GM03348 (cell line): Measurements from ENCODE around the gene LPP.

ENCODE experiments used
- DNase-seq: peaks from one replicate; pipeline ENCODE4 v3.0.0; 2012; ENCODE audit warnings: low spot score

Gene LPP

DNA sequence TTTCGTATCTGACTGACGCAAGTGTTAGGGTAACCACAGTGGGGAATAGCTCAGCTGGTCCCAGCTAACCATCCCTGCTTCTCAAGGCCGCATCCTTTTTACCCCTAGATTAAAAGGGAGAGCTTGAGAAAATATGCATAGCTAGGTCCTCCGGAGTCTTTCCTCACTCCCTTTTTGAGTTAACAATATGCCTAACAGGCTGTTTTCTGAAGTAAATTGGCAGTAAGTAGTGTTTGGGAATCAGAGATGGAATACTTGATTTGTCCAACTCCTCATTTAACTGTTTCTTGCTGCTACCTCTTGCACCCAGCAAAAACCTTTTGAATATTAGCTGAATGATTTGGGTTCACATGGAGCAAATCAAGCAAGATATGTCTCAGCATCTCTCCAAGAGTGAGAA is 326.1 kb downstream of the LPP start:
- DNase-seq: no peak

DNA sequence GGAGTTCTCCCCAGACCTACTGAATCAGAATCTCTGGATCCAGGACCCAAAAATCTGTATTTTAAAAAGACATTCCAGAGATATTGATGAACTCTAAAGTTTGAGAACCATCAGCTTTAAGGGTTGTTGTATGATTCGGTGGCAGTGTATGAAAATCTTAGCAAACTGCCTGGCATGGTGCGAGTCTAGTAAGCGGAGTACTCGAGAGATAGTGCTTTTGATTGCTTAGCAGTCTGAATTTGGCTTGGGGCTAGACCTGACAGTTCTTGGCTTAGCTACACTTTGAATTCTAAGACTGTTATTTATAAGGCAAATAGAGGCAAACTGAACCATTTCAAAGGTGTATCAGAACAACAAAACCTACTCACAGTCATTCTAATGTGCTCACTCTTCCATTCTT is 329.0 kb downstream of the LPP start:
- DNase-seq: no peak

DNA sequence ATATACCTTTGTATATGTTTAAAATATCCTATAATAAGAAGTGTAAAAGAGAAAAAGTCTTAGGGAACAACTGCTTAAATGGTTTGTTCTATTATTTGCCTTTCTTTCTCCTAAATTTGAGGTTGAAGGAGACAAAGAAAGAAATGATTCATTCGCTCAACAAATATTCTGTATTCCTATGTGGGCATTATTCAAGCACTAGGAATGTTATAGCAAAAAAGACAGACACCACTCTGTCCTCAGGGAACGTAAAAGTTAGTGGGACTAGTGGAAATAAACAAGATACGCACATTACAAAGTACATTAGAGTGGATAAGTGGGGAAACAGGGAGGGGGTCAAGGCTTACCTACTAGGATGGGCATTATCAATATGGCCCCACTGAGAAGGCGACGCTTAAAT is 332.2 kb downstream of the LPP start:
- DNase-seq: peak; percentile 42

DNA sequence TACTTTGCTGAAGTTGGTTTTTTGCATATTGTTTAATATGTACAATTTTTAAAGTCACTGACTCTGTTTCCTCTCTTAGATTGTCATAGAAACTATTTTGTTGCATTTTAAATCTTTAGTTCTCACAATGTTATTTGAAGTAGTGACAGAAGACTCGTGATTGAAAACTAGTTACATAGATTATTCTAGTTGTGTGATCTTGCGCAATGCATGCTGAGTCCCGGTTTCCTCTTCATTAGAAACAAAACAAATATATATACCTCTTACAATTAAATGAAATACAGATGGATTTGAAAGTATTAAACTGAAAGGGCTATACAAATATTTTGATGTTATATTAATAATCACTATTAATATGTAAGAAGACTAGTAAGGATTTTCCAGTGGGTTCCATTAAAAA is 333.0 kb downstream of the LPP start:
- DNase-seq: no peak

DNA sequence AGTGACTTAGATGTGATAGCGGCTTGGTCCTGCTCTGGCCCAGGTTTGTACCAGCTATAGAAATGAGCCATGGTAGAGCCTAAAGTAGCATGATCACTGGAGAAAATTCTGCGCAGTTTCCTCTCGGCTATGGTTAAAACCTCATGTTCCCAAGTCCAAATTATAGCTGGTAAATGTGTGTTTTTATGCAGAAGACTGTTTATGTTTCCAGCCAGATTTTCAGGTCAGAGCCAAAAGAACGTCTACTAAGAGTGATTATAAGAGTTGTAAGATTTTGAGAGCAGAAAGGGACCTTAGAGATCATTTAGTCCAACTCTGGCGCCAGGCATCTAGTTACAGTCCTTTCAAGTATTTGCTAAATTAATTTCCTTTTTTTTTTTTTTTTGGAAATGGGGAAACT is 333.7 kb downstream of the LPP start:
- no peak for DNase-seq

DNA sequence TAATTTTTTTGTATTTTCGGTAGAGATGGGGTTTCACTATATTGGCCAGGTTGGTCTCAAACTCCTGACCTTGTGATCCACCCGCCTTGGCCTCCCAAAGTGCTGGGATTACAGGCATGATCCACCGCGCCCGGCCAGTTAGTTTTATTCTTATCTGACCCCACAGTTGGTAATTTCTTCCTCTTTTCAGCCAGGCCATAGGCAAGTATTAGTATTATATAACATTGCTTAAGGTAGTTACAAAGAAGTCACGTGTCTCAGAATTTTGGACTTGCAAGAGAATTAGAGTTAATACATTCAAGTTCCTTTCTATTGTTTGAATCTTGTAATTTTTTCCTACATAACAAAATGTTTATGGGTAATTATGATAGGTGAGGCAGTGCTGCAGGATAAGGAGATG is 334.8 kb downstream of the LPP start:
- DNase-seq: no peak

DNA sequence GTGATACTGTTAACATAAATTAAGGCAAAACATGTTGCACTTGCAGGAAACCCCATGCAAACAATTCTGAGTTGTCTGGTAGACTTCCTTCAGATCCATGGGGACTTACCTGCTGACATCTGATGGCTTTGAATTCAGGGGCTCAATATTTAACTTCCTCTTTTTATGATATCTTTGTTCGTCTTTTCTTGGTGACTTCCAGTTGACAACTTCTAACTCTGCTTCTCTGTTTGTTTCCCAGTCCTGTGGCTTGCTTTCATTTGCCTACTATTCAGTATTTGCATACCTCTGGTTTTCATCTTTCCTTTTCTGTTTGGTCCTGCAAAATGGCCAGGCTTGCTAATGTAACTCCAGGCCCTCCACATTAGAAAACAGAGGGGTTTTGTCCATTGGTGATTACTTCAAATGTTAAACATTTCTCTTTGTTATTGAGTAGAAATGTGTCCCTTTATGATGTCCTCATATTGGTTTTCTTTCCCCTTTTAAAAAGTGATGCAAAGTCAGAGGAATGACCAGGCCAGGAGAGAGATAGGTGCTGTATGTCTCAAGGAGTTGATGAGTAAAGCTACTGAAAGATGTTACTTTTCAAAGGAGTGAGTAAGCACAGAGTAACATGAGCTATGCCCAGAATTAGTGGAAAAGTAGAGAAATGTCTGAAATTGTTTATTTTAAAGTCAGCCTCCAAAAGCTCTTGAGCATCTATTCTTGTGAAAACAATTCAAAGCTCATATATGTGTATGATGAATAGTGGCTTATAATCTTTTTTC is 335.9 kb downstream of the LPP start:
- DNase-seq: peak; percentile 52

DNA sequence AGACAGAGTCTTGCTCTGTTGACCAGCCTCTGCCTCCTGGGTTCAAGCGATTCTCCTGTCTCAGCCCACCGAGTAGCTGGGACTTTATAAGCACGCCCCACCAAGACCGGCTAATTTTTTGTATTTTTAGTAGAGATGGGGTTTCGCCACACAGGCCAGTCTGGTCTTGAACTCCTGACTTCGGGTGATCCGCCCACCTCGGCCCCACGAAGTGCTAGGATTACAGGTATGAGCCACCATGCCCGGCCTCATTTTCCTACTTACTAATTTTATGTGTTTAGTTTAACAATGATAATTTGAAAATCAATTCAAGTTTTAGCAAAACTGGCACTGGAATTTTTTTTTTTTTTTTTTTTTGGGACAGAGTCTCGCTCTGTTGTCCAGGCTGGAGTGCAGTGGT is 336.5 kb downstream of the LPP start:
- DNase-seq: no peak

DNA sequence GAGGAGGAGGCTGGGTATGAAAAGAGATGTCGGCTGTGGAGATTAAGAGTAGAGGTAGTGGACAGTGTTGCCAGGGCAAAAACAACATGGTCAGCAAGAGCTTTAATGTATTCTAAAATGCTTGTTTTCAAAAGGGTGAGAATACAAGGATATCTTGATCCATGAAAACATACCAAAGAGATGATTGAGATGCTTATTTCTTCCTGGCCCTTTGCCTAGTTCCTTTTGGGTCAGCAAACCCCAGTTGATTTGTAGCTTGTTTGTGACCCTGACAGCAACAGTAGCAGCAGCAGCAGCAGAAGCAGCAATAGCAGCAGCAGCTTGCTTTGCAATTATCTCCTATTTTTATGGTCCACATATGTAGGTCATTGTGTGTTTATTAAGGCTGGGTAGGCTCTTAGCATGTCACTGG is 337.3 kb downstream of the LPP start:
- peak; percentile 33 for DNase-seq

DNA sequence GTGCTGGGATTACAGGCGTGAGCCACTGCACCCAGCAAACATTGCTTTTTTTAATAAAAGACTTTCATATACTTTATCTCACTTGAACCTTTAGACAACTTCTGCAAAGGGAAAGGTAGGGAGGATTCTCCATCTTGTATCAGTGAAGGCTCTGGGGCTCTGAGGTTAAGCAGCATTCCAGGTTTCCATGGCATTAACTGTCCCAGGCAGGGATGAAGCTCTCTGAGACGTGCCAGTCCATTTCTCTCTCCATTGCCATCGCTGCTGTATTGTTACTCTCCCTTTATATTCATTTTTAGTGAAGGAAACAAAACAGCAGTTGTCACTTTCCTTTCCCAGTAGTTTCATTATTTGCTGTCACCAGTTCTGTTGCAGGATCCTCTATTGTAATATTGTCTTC is 342.4 kb downstream of the LPP start:
- DNase-seq: no peak

DNA sequence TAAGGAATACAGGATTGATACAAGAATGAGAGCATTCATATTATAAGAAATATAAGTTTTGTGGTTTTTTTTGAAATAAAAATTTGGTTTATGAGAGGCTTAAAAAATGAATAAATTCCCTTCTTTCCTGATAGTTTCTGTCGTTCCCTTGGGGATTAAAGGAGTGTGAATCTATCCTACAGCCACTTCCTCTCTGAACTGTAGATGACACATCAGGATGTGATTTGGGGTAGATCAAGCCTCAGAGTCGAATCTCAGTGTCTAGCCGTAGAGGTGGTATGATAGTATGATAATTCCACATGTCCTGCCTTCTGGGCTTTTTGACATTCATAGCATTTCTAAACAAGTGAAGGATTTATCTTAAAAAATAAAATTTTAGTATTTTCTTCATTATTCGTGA is 343.1 kb downstream of the LPP start:
- DNase-seq: peak; percentile 32

DNA sequence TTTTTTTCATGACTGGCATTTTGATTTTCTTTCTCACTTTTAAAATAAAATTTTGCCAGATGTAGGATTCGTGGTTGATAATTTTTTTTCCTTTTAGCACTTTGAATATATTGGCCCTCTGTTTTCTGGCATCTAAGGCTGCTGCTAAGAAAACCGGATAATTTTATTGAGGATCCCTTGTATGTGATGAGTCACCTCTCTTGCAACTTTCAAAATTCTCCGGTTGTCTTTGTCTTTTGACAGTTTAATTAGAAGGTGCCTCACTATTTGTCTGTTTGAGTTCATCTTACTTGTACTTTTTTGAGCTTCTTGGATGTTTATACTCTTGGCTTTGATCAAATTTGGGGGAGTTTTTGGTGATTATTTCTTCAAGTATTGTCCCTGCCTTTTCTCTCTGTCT is 349.7 kb downstream of the LPP start:
- DNase-seq: no peak

DNA sequence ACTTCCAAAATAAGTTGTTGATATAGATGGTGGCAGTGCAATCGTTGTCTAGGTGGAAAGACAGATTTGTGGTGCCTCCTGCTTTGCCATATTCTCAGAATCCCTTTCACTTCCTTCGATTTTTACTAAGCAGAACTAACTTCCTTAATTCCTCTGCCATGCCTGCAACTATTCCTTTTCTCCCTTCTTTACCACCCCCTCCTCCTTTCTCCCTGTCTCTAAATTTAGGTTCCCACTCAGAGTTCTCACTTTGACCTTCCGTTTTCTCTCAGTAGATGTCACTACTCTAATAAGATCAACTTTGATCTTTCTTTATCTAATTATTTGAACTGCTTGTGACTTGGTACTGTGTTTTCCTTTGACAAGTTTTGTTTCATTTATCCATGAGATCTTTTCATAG is 351.2 kb downstream of the LPP start:
- DNase-seq: no peak

DNA sequence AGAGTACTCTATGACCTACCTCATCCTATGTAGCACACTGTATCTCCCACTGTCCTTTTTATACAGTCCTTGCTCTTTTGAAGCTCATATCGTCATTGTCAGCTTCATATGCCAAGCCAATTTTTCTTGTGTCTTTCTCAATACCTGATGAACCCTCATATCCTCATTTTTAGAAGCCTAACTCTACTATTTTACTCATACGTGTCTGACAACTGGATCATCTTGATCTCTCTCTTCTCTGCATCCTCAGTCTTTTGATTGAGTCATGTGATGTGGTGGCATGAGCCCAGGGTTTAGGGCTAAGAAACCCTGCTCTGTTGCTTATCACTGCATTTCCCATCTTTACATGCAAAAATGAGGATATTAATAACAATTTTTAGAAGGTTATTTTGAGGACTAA is 352.0 kb downstream of the LPP start:
- no peak for DNase-seq

DNA sequence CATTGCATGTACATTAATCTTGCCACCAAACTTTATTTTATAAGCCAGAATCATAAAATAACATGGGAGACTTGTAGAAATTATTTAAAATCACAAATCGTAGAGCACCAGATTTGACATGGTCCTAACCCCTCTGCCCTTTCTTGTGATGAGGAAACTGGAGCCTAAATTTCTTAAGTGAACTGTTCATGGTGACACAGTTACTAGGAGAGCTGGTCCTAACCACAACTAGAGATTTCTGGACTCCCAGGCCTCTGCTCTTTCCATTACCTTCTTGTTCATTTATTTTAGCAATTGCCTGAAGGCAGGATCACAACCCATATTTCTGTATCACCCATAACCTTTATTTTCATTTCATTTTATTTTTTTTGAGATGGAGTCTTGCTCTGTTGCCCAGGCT is 352.5 kb downstream of the LPP start:
- no peak for DNase-seq

DNA sequence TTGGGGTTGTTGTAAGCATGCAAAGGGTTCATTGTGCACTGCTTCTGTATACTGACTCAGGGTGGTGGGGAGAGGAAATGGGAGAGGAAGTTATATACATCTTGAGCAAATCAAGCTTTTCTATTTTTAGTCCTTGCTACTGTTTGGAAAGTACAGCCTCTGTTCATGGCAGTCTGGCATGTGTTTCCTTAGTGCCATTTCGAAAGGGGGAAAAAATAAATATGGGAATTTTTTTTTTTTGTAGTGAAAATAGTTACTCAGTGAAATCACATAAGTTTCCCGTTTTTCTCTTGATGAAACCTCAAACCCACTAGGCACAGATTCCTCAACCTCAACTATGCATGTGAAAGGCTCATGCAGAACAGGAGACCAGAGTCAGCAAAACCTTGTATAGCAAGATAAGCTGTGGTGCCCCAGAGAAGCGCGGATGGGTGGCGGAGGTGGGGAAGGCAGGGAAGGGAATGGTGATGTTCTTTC is 353.3 kb downstream of the LPP start:
- peak; percentile 79 for DNase-seq

DNA sequence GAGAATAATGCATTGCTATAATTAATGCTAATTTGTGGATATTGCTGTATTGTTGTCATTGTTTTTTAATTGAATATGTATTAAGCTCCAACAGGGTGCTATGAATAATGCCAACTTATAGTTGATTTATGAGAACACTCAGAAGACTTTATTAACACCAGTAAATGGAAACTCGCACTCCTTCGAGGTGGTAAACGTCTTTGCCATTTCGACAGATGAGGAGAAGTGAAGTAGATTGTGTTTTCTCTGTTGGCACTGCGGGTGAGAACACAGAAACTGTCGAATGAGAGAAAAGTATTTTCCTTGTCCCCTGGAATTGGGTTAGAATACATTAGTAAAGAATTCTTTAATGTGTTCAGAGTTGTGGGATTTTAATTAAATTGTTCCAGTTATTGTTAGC is 354.5 kb downstream of the LPP start:
- no peak for DNase-seq

DNA sequence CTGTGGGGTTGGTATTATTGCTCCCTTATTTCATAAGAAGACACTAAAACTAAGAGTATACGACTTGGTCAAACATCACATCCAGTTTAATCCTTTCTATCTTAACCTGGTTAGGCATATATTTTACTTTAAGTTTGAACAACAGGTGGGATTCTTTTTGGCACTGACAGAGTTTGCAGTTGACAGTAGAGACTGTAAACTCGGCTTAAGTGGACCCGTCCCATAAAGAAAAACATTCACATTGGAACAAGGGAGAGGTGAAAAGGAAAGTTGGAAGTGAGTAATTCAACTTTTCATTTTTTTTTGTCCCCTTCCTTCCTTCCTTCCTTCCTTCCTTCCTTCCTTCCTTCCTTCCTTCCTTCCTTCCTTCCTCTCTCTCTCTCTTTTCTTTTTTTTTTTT is 355.4 kb downstream of the LPP start:
- no peak for DNase-seq

DNA sequence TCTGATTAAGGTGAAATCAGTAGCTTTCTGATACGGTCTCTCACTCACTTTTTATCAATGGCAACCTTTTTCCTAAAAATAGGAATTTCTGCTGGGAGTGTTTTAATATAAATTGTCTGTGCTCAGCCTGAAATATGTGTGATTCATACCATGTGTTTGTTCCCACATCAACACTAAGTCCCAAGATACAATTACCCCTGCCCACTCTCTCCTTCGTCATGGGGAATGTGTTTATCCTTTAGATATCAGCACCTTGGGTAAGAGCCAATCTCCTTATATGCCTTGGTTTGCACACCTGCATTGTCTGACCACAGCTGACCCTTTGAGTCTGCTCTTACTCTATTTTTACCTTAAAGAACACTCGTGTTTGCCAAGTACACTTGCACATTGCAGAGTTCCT is 356.4 kb downstream of the LPP start:
- DNase-seq: no peak

DNA sequence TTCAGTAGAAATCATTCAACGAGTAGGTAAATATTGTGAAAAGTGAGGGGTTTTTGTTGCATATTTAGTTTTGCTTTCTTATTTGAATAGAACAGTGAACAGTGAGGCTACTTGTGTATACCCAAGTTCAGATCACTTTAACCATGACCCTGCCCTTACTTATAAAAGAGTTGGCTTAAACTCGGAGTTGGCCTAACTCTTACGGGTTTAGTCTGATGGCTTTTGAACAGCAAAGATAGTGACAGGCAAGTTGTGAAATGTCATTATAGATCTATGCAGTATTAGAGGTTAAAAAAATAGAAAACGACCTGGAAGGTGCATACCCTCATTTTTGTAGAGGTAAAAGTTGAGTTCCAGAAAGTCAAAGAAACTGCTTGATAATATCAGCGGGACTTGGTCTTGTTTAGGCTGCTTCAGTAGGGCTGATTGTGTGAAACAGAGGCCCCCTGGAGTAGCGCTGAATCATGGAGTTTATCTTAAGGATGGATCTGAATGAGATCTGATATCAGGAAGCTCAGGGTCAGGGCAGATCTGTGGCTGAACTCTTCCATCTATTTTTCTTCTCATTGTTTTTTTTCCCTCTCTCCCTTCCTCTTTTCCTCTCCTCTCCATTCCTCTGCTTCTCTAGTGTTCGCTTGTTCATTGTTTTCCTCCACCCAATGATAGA is 359.8 kb downstream of the LPP start:
- DNase-seq: no peak

DNA sequence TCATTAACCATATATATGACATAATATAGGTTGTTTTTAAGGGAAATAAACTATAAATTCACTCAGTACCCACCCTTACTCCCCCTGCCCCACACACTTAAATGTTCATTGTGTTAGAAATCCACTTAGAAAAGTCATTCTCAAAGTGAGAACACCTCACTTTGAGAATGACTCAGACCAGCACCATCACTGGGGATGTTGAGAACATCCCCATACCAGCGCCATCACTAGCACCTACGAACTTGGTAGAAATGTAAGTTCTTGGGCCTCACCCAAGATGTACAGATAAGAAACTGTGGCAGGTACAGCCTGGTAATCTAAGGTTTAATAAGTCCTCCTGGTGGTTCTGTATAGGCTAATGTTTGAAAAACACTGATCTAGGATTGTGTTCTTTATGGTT is 362.6 kb downstream of the LPP start:
- DNase-seq: no peak

DNA sequence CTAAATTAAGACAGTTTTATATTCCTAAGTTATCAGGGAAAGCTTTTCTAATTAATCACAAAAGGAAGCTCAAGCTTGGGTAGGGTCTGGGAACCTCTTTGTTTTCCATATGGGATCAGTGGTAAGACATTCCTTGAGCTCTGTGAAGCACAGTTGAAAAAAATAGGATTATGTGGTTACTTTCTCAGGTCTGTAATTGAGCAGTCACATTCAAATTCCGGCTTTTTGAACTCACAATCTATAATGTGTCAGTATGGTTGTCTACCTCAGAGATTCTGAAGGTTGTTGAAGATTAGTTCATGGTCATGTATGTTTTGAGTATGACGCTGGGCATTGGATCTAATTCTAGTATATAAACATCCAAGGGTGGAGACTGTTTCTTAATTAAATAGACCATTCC is 364.5 kb downstream of the LPP start:
- no peak for DNase-seq

DNA sequence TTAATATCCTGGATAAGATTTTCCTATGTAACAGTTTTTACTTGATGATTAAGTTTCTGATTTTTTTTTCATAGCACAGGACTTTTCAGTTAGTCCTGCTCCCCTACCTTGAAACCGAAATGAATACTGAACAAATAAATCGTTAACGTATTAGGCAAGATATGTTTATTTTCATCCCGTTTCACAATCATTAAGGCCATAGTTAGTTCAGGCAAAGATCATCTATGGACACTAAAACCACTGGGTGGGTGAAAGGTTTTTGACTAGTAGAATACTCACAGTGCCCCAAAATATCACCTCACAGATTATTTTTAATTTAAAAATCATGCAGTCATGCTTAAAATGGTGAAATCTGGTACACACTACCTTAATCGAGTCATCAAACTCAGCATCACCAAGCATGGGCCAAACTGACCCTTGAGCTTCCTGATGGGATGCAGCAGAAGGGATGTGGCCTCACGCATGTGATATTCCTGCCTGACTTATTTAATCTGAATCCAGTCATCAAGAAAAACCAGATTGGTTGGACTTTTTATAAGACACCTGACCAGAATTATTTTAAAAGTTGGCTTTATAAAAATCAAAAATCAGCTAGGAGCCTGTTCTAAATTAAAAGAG is 365.0 kb downstream of the LPP start:
- no peak for DNase-seq

DNA sequence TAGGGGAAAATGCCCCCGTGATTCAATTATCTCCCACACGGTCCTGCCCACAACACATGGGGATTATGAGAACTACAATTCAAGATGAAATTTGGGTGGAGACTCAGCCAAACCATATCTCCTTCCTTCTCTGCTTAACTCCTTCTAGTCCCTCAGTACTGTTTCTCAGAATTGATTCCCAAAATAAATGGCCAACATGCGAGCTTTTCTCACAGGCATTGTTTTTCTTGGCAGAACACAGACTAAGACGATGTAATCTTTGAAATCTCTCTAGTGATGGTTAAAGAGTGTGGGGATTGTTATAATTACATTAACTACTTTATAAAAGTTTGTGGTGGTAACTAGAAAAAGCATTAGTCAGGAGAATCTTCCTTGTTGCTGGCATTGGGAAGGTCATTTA is 366.5 kb downstream of the LPP start:
- DNase-seq: no peak
